B cell (primary cell): ENCODE results near the gene SLC51B. TPM values are rescaled to one million over a fixed set of nuclear protein-coding genes. Genes with fewer than 3 reads are reported as not detected.

Experiments used
- ATAC-seq: fragments of 200-7000 bp; cut with Tn5 transposase; one replicate; pipeline ENCODE4 v1.10.0; 2021; ENCODE audit warnings: low read depth, mild to moderate bottlenecking, moderate number of reproducible peaks, moderate library complexity
- CTCF ChIA-PET: fragments of 350-600 bp; sonication (Branson Sonifier 250); formaldehyde crosslinking; loops from one replicate; lab custom pipeline; 2021; ENCODE audit warnings: antibody characterized with exemption, inconsistent platforms; lab: Charles Lee
- POLR2A ChIA-PET: fragments of 350-600 bp; sonication (Branson Sonifier 250); formaldehyde crosslinking; loops from one replicate; lab custom pipeline; 2021; ENCODE audit warnings: antibody characterized with exemption; lab: Charles Lee
- DNase-seq: peaks from one replicate; pipeline ENCODE4 v3.0.0; 2013
- H2AFZ ChIP-seq: 2 replicates; pipeline ENCODE4 v1.6.1; 2012; ENCODE audit warnings: mild to moderate bottlenecking, low read depth, low read length; ENCODE audit not compliant: insufficient read depth, poor library complexity, severe bottlenecking
- H3K27ac ChIP-seq, 2 donors: 1 replicate in 1 of 2; 2 replicates in 1 of 2; pipeline ENCODE4 v1.5.1; 2012 to 2013; ENCODE audit warnings: low read length in 2 of 2, mild to moderate bottlenecking in 2 of 2, moderate library complexity in 1 of 2
- H3K27me3 ChIP-seq, 4 experiments: fragments of 200-600 bp in 1 of 4; sonication (generic) in 1 of 4; replicated peaks in 1 of 4; 1 replicate in 2 of 4; 2 replicates in 2 of 4; pipeline versions ENCODE4 v1.6.1 to v1.7.0; 2013 to 2016; ENCODE audit warnings: low read length in 3 of 4, mild to moderate bottlenecking in 2 of 4, mixed read lengths in 1 of 4, moderate library complexity in 1 of 4; ENCODE audit not compliant: insufficient read depth in 4 of 4, control insufficient read depth in 3 of 4; ENCODE audit errors: control extremely low read depth in 1 of 4
- H3K36me3 ChIP-seq, 2 experiments: replicated peaks in 1 of 2; 1 replicate in 1 of 2; 2 replicates in 1 of 2; pipeline versions ENCODE4 v1.6.1 to v1.7.1; 2013; ENCODE audit warnings: low read length in 1 of 2; ENCODE audit not compliant: insufficient read depth in 2 of 2, control insufficient read depth in 1 of 2; ENCODE audit errors: control extremely low read depth in 1 of 2, extremely low read depth in 1 of 2
- H3K4me1 ChIP-seq, 2 donors: fragments of 200-600 bp in 1 of 2; sonication (generic) in 1 of 2; 1 replicate in 1 of 2; 2 replicates in 1 of 2; pipeline versions ENCODE4 v1.5.1 to v1.6.1; 2013 to 2017; ENCODE audit warnings: low read length in 2 of 2; ENCODE audit not compliant: control insufficient read depth in 2 of 2, insufficient read depth in 2 of 2
- H3K4me2 ChIP-seq: replicated peaks from 2 replicates; pipeline ENCODE3; 2012; ENCODE audit warnings: mild to moderate bottlenecking, low read depth, low read length; ENCODE audit not compliant: poor library complexity, severe bottlenecking
- H3K4me3 ChIP-seq, 5 experiments: fragments of 200-600 bp in 1 of 5; sonication (generic) in 1 of 5; 1 replicate in 3 of 5; 2 replicates in 2 of 5; pipeline versions ENCODE4 v1.5.1 to v1.7.0; 2011 to 2016; ENCODE audit warnings: low read length in 4 of 5, mild to moderate bottlenecking in 4 of 5, low read depth in 2 of 5, control low read depth in 1 of 5, moderate library complexity in 1 of 5; ENCODE audit not compliant: insufficient read depth in 1 of 5; ENCODE audit errors: control extremely low read depth in 1 of 5, extremely low read depth in 1 of 5
- H3K79me2 ChIP-seq: fragments of 200-600 bp; sonication (generic); one replicate; pipeline ENCODE4 v1.6.0; 2016; ENCODE audit warnings: low read length; ENCODE audit not compliant: control insufficient read depth, insufficient read depth
- H3K9ac ChIP-seq: fragments of 200-600 bp; sonication (generic); 2 replicates; pipeline ENCODE4 v1.6.1; 2017; ENCODE audit warnings: mild to moderate bottlenecking, low read length, moderate library complexity
- H3K9me3 ChIP-seq, 3 donors: one replicate each; pipeline versions ENCODE4 v1.6.1 to v1.7.1; 2013; ENCODE audit warnings: low read length in 2 of 3; ENCODE audit not compliant: control insufficient read depth in 2 of 3, insufficient read depth in 1 of 3; ENCODE audit errors: control extremely low read depth in 1 of 3
- H4K20me1 ChIP-seq: 2 replicates; pipeline ENCODE4 v1.6.0; 2012; ENCODE audit warnings: mild to moderate bottlenecking, low read length; ENCODE audit not compliant: insufficient read depth, control insufficient read depth, poor library complexity, severe bottlenecking
- H3K27ac Mint-ChIP-seq: one replicate; pipeline ENCODE4 v1.8.0; 2021; ENCODE audit warnings: mixed read lengths
- H3K27me3 Mint-ChIP-seq: one replicate; pipeline ENCODE4 v1.8.0; 2021; ENCODE audit warnings: mixed read lengths
- H3K4me1 Mint-ChIP-seq: one replicate; pipeline ENCODE4 v1.8.0; 2021; ENCODE audit warnings: mixed read lengths
- H3K4me3 Mint-ChIP-seq: one replicate; pipeline ENCODE4 v1.8.0; 2021; ENCODE audit warnings: mixed read lengths
- H3K9me3 Mint-ChIP-seq: one replicate; pipeline ENCODE4 v1.8.0; 2022; ENCODE audit warnings: mixed read lengths; ENCODE audit not compliant: insufficient read depth
- CTCF ChIP-seq: fragments of 200-600 bp; IDR thresholded peaks from one replicate; pipeline ENCODE4 v1.8.0; 2022; ENCODE audit warnings: antibody characterized with exemption, mild to moderate bottlenecking
- EZH2 ChIP-seq: IDR thresholded peaks from 2 replicates; pipeline ENCODE4 v1.6.1; 2012; ENCODE audit warnings: borderline replicate concordance, low read depth, mild to moderate bottlenecking, moderate library complexity, low read length; ENCODE audit not compliant: insufficient read depth, poor library complexity, severe bottlenecking
- WGBS: methylation state at CpG from one replicate; pipeline ENCODE4 v1.1.5; 2013; ENCODE audit warnings: missing lambda C conversion rate; ENCODE audit not compliant: insufficient coverage; 5-methylcytosine and 5-hydroxymethylcytosine counted together
- intact Hi-C: fragments of 100-400 bp; cut with micrococcal nuclease; formaldehyde crosslinking; loops from one replicate; pipeline ENCODE4 v1.10.0; 2022
- polyA plus RNA-seq: library from polyadenylated mRNA; depleted of rRNA; stranded (reverse); fragments of >200 nt; gene quantifications from 2 replicates; pipeline ENCODE4 v1.2.3, GENCODE V29; 2012
- total RNA-seq, 2 donors: library from RNA; stranded (reverse); fragments of 120-200 nt in 1 of 2; gene quantifications; 1 replicate in 1 of 2; 2 replicates in 1 of 2; pipeline versions ENCODE4 v1.2.3 to v1.2.4, GENCODE V29; 2013 to 2022

SLC51B gene
- total and polyA plus RNA-seq, 2 donors (not counting 1 experiment from before 2014, with no cell fraction given): not detected

- Mint-ChIP-seq H3K4me1 (peaks cover 7% of the 10 kb centered on the region), H3K4me3 (peak overlapping the region; percentile 40), H3K27me3 (peaks cover 32% of the 10 kb centered on the region), H3K9me3 (no peaks in the 10 kb centered on the region), H3K27ac (no peak overlapping the region)
- H3K9ac ChIP-seq: no peak overlapping the region
- WGBS: 100% methylated on average over 1 of the region's 3 CpGs
- H3K4me1 ChIP-seq: peaks cover 3 to 4% of the 10 kb centered on the region in 2 donors
- H3K4me3 ChIP-seq: no peak overlapping the region
- TF ChIP-seq EZH2 (no peak), CTCF (no peak)
- intact Hi-C loops: no loop called here
- no peaks in the 10 kb centered on the region for H3K36me3 ChIP-seq
- ChIA-PET CTCF (interaction anchor here (1.1 kb wide), 1 partner anchor 37 kb away, joined by 3 read pairs; no protein-coding TSS in a partner anchor), POLR2A (no interaction called here)
- ATAC-seq: no peak
- no peaks in the 10 kb centered on the region for H4K20me1 ChIP-seq
- peaks cover 0 to 26% (median 8%) of the 10 kb centered on the region in 4 experiments for H3K27me3 ChIP-seq
- no peak overlapping the region for H3K27ac ChIP-seq
- DNase-seq: no peak
- no peak overlapping the region for H3K4me2 ChIP-seq
- H2AFZ ChIP-seq: no peak overlapping the region
- H3K79me2 ChIP-seq: no peaks in the 10 kb centered on the region
- no peaks in the 10 kb centered on the region for H3K9me3 ChIP-seq
Measured at GRCh38 chr15:65068403-65068788, 23.2 kb downstream of the SLC51B start.

GRCh38 chr15:65069179-65069578 is 24.0 kb downstream of the SLC51B start:
- Histone ChIP-seq H4K20me1 (no peaks in the 10 kb centered on the region), H3K4me2 (no peak overlapping the region), H3K36me3 (no peaks in the 10 kb centered on the region), H3K4me1 (peaks cover 3 to 4% of the 10 kb centered on the region in 2 donors), H3K27me3 (peaks cover 0 to 26% (median 8%) of the 10 kb centered on the region in 4 experiments), H3K79me2 (no peaks in the 10 kb centered on the region), H3K4me3 (no peak overlapping the region), H3K9me3 (no peaks in the 10 kb centered on the region), H2AFZ (no peak overlapping the region), H3K9ac (no peak overlapping the region), H3K27ac (no peak overlapping the region)
- H3K27me3 Mint-ChIP-seq: peaks cover 32% of the 10 kb centered on the region
- no peak overlapping the region for H3K4me3 Mint-ChIP-seq
- POLR2A ChIA-PET: interaction anchor here (0.5 kb wide), 1 partner anchor 38 kb away, joined by 5 read pairs; no protein-coding TSS in a partner anchor
- CTCF ChIA-PET: interaction anchor here (0.9 to 1.1 kb wide), 2 partner anchors 9 to 38 kb away, joined by 3 read pairs; no protein-coding TSS in a partner anchor
- TF ChIP-seq CTCF (no peak), EZH2 (no peak)
- ATAC-seq: no peak
- DNase-seq: no peak
- no peaks in the 10 kb centered on the region for H3K9me3 Mint-ChIP-seq
- H3K4me1 Mint-ChIP-seq: peaks cover 7% of the 10 kb centered on the region
- WGBS: 100% methylated on average over 1 of the region's 1 CpG
- H3K27ac Mint-ChIP-seq: no peak overlapping the region
- intact Hi-C loops: no loop called here
